HEK293 (cell line): ENCODE measurements around the gene CMTM2.

Experiments used
- CTCF ChIA-PET: fragments of 350-600 bp; formaldehyde crosslinking; extraction: SDS; loops from one replicate; lab custom pipeline; 2021; ENCODE audit warnings: antibody characterized with exemption; lab: Yijun Ruan, JAX
- POLR2A ChIA-PET: fragments of 300-600 bp; formaldehyde crosslinking; extraction: SDS; loops from one replicate; lab custom pipeline; 2020; ENCODE audit warnings: antibody characterized with exemption, inconsistent platforms; lab: Yijun Ruan, JAX
- H3K27ac ChIP-seq: fragments of 200-500 bp; sonication (Bioruptor generic); 2 replicates; pipeline ENCODE4 v1.5.1; 2014; ENCODE audit warnings: low read depth, low read length, control low read depth, inconsistent platforms; ENCODE audit errors: extremely low read depth
- H3K36me3 ChIP-seq, 2 experiments: fragments of 200-500 bp in 1 of 2; sonication (Bioruptor generic) in 1 of 2; 1 replicate in 1 of 2; 2 replicates in 1 of 2; pipeline ENCODE4 v1.5.1; 2014 to 2017; ENCODE audit warnings: inconsistent platforms in 2 of 2, low read length in 2 of 2; ENCODE audit not compliant: control insufficient read depth in 2 of 2, insufficient read depth in 1 of 2
- H3K4me1 ChIP-seq: fragments of 200-500 bp; sonication (Bioruptor generic); 2 replicates; pipeline ENCODE4 v1.5.1; 2014; ENCODE audit warnings: mild to moderate bottlenecking, low read length, inconsistent platforms; ENCODE audit not compliant: control insufficient read depth, insufficient read depth
- H3K4me3 ChIP-seq: 2 replicates; pipeline ENCODE4 v1.5.1; 2011; ENCODE audit warnings: low read depth, mild to moderate bottlenecking, control low read depth, low read length, moderate library complexity
- H3K9me3 ChIP-seq: fragments of 200-500 bp; sonication (Bioruptor generic); 2 replicates; pipeline ENCODE4 v1.5.1; 2014; ENCODE audit warnings: low read depth, low read length, inconsistent platforms; ENCODE audit not compliant: control insufficient read depth, insufficient read depth
- GLI4 ChIP-seq: fragments of 450-650 bp; formaldehyde crosslinking; IDR thresholded peaks from 2 replicates; pipeline ENCODE4 v1.5.1; 2016; ENCODE audit warnings: missing biosample characterization, missing genetic modification characterization
- PRDM10 ChIP-seq: fragments of 450-650 bp; formaldehyde crosslinking; IDR thresholded peaks from 2 replicates; pipeline ENCODE4 v1.5.1; 2016; ENCODE audit warnings: missing biosample characterization, missing genetic modification characterization
- PRDM2 ChIP-seq: fragments of 450-650 bp; formaldehyde crosslinking; IDR thresholded peaks from 2 replicates; pipeline ENCODE4 v1.5.1; 2016; ENCODE audit warnings: missing biosample characterization, missing genetic modification characterization, borderline replicate concordance
- RBAK ChIP-seq: fragments of 450-650 bp; formaldehyde crosslinking; IDR thresholded peaks from 2 replicates; pipeline ENCODE4 v1.5.1; 2016; ENCODE audit warnings: missing biosample characterization, missing genetic modification characterization
- SCRT1 ChIP-seq: fragments of 450-650 bp; formaldehyde crosslinking; IDR thresholded peaks from 2 replicates; pipeline ENCODE4 v1.5.1; 2016; ENCODE audit warnings: missing biosample characterization, missing genetic modification characterization, borderline replicate concordance
- ZFP3 ChIP-seq: fragments of 450-650 bp; formaldehyde crosslinking; IDR thresholded peaks from 2 replicates; pipeline ENCODE4 v1.5.1; 2016; ENCODE audit warnings: low read depth, missing biosample characterization, missing genetic modification characterization
- ZFP41 ChIP-seq: fragments of 450-650 bp; formaldehyde crosslinking; IDR thresholded peaks from 2 replicates; pipeline ENCODE4 v1.5.1; 2016; ENCODE audit warnings: missing biosample characterization, missing genetic modification characterization, borderline replicate concordance
- ZNF112 ChIP-seq: fragments of 450-650 bp; formaldehyde crosslinking; IDR thresholded peaks from 2 replicates; pipeline ENCODE4 v1.5.0; 2017; ENCODE audit warnings: missing biosample characterization, missing genetic modification characterization
- ZNF223 ChIP-seq: fragments of 450-650 bp; formaldehyde crosslinking; IDR thresholded peaks from 2 replicates; pipeline ENCODE4 v1.5.1; 2016; ENCODE audit warnings: missing biosample characterization, missing genetic modification characterization
- ZNF266 ChIP-seq: fragments of 450-650 bp; formaldehyde crosslinking; IDR thresholded peaks from 2 replicates; pipeline ENCODE4 v1.5.1; 2016; ENCODE audit warnings: missing biosample characterization, missing genetic modification characterization, low read depth
- ZNF449 ChIP-seq: fragments of 450-650 bp; formaldehyde crosslinking; IDR thresholded peaks from 2 replicates; pipeline ENCODE4 v1.5.1; 2017; ENCODE audit warnings: missing biosample characterization, mild to moderate bottlenecking, missing genetic modification characterization, moderate library complexity
- ZNF488 ChIP-seq: fragments of 450-650 bp; formaldehyde crosslinking; IDR thresholded peaks from 2 replicates; pipeline ENCODE4 v1.5.1; 2016; ENCODE audit warnings: missing biosample characterization, missing genetic modification characterization
- ZNF596 ChIP-seq: fragments of 450-650 bp; IDR thresholded peaks from 2 replicates; pipeline ENCODE4 v1.5.0; 2018; ENCODE audit warnings: missing biosample characterization, mild to moderate bottlenecking, missing genetic modification characterization, moderate library complexity
- ZNF785 ChIP-seq: fragments of 450-650 bp; formaldehyde crosslinking; IDR thresholded peaks from 2 replicates; pipeline ENCODE4 v1.5.1; 2016; ENCODE audit warnings: missing biosample characterization, missing genetic modification characterization
- ZNF830 ChIP-seq: fragments of 450-650 bp; IDR thresholded peaks from 2 replicates; pipeline ENCODE4 v1.5.0; 2018; ENCODE audit warnings: missing biosample characterization, missing genetic modification characterization, low read depth, mild to moderate bottlenecking, moderate library complexity
- ZSCAN4 ChIP-seq: fragments of 450-650 bp; formaldehyde crosslinking; IDR thresholded peaks from 2 replicates; pipeline ENCODE4 v1.5.1; 2017; ENCODE audit warnings: missing biosample characterization, missing genetic modification characterization

Gene CMTM2

GRCh38 chr16:66574531-66574930 lies 4.7 kb upstream of the CMTM2 start (continued):
- TF ChIP-seq PRDM2, result no peak
- no peak for TF ChIP-seq PRDM10
- no peak for TF ChIP-seq ZSCAN4 (tag by site-specific recombination)

- Histone ChIP-seq H3K27ac (no peak overlapping the region), H3K36me3 (no peaks in the 10 kb centered on the region), H3K9me3 (no peaks in the 10 kb centered on the region), H3K4me1 (peaks cover under 1% of the 10 kb centered on the region), H3K4me3 (no peak overlapping the region)
- ChIA-PET POLR2A (interaction anchor here (1.0 to 1.1 kb wide), 2 partner anchors 13 to 23 kb away, joined by 3 read pairs; partner anchors contain the start of gene CKLF), CTCF (interaction anchor here (0.6 to 1.3 kb wide), 3 partner anchors 12 to 259 kb away, joined by 3 read pairs; no protein-coding TSS in a partner anchor)
- TF ChIP-seq ZNF596 (tag by site-specific recombination), result no peak
- no peak for TF ChIP-seq ZNF449
- no peak for TF ChIP-seq ZNF266 (tag by site-specific recombination)
- TF ChIP-seq ZNF488 (tag by site-specific recombination), result no peak
- no peak for TF ChIP-seq ZFP41 (tag by site-specific recombination)
- no peak for TF ChIP-seq ZNF223 (tag by site-specific recombination)
- TF ChIP-seq RBAK (tag by site-specific recombination), result no peak
- TF ChIP-seq ZNF112 (tag by site-specific recombination), result no peak
- no peak for TF ChIP-seq SCRT1 (tag by site-specific recombination)
- TF ChIP-seq ZFP3, result no peak
- TF ChIP-seq GLI4 (tag by site-specific recombination), result no peak
- no peak for TF ChIP-seq ZNF830 (tag by site-specific recombination)
- no peak for TF ChIP-seq ZNF785 (tag by site-specific recombination)
- TF ChIP-seq PRDM2, result no peak
Measured at GRCh38 chr16:66575060-66575459, 4.2 kb upstream of the CMTM2 start.
